Breast epithelium (tissue), 4 donors: ENCODE data around the gene RBFOX1. TPM values are rescaled to one million over a fixed set of nuclear protein-coding genes. Genes with fewer than 3 reads are reported as not detected.

Experiments
- DNase-seq, 2 donors: peaks; one replicate each; pipeline ENCODE4 v3.0.0-alpha.2; 2019; ENCODE audit warnings: low spot score in 2 of 2
- H3K27ac ChIP-seq, 2 donors: fragments of 200-600 bp; sonication (generic) in 1 of 2; one replicate each; pipeline ENCODE4 v1.5.1; 2016 to 2019; ENCODE audit warnings: mild to moderate bottlenecking in 1 of 2
- H3K27me3 ChIP-seq, 2 donors: fragments of 200-600 bp; sonication (generic) in 1 of 2; one replicate each; pipeline versions ENCODE4 v1.5.1 to v1.6.0; 2017 to 2019; ENCODE audit warnings: control low read depth in 1 of 2, mild to moderate bottlenecking in 1 of 2
- H3K36me3 ChIP-seq: fragments of 200-600 bp; one replicate; pipeline ENCODE4 v1.5.1; 2019
- H3K4me1 ChIP-seq, 2 donors: fragments of 200-600 bp; sonication (generic); one replicate each; pipeline ENCODE4 v1.5.1; 2016 to 2019; ENCODE audit warnings: control low read depth in 1 of 2
- H3K4me3 ChIP-seq, 3 donors: fragments of 200-600 bp; sonication (generic); 1 replicate in 2 of 3; 2 replicates in 1 of 3; pipeline ENCODE4 v1.5.1; 2016 to 2019; ENCODE audit warnings: mild to moderate bottlenecking in 3 of 3, moderate library complexity in 2 of 3
- H3K9me3 ChIP-seq, 2 donors: fragments of 200-600 bp; sonication (generic) in 1 of 2; one replicate each; pipeline ENCODE4 v1.5.1; 2016 to 2019; ENCODE audit warnings: control low read depth in 1 of 2
- POLR2A ChIP-seq: fragments of 450-650 bp; IDR thresholded peaks from one replicate; pipeline ENCODE4 v1.6.1; 2016; ENCODE audit warnings: antibody characterized with exemption, mild to moderate bottlenecking, moderate library complexity
- POLR2AphosphoS5 ChIP-seq, 3 donors: sonication (generic); formaldehyde crosslinking; IDR thresholded peaks; one replicate each; pipeline ENCODE4 v1.6.1; 2017; ENCODE audit warnings: antibody characterized with exemption in 3 of 3
- intact Hi-C: fragments of 100-400 bp; cut with DNase I; formaldehyde crosslinking; loops from one replicate; pipeline ENCODE4 v1.15.1; 2023; ENCODE audit warnings: low total_unique reads
- total RNA-seq, 3 donors: library from RNA; depleted of rRNA; stranded (reverse); fragments of >200 nt; gene quantifications; one replicate each; pipeline ENCODE4 v1.1.0, GENCODE V29; 2016
- TF ChIP-seq, protein P1 (sequence below), 3 donors: fragments of 450-650 bp; IDR thresholded peaks; one replicate each; pipeline ENCODE4 v1.5.1; 2016 to 2017; ENCODE audit warnings: antibody characterized with exemption in 3 of 3, mild to moderate bottlenecking in 3 of 3, moderate library complexity in 3 of 3

The RBFOX1 gene
- total RNA-seq, 3 donors from 2014 or later = 0.29 TPM; not detected in 2

- Histone ChIP-seq H3K27me3 (no peaks in the 10 kb centered on the region), H3K4me1 (no peaks in the 10 kb centered on the region), H3K4me3 (no peak overlapping the region), H3K9me3 (no peaks in the 10 kb centered on the region), H3K36me3 (no peaks in the 10 kb centered on the region), H3K27ac (no peak overlapping the region)
- DNase-seq = no peak
- no peak for TF ChIP-seq POLR2A
- TF ChIP-seq POLR2AphosphoS5 (IDR thresholded peaks at IDR 0.05) = no peak
- TF ChIP-seq, protein P1, sequence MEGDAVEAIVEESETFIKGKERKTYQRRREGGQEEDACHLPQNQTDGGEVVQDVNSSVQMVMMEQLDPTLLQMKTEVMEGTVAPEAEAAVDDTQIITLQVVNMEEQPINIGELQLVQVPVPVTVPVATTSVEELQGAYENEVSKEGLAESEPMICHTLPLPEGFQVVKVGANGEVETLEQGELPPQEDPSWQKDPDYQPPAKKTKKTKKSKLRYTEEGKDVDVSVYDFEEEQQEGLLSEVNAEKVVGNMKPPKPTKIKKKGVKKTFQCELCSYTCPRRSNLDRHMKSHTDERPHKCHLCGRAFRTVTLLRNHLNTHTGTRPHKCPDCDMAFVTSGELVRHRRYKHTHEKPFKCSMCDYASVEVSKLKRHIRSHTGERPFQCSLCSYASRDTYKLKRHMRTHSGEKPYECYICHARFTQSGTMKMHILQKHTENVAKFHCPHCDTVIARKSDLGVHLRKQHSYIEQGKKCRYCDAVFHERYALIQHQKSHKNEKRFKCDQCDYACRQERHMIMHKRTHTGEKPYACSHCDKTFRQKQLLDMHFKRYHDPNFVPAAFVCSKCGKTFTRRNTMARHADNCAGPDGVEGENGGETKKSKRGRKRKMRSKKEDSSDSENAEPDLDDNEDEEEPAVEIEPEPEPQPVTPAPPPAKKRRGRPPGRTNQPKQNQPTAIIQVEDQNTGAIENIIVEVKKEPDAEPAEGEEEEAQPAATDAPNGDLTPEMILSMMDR (IDR thresholded peaks at IDR 0.05) = no peak
- intact Hi-C loops = no loop called here
Observed at GRCh38 chr16:7369204-7369603, 36.6 kb downstream of the RBFOX1 start.

DNA sequence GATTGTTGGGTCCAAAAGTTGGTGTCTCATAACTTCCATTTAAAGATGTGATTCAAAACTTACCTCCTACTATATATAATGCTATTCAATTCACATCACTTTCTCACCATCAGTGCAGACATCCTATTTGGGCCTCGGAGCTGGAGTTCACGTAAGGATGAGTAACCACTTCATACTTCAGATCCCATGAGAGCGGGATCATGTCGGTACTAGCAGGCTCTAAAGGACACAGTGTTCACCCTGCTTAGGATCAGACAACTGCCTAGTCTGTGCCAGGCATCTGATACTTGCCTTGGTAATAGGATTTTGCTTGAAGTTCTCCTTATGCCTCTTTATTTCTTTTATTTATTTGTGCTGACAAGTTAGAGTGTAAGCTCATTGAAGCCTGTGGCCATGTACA, 39.5 kb downstream of the RBFOX1 start:
- H3K4me1 ChIP-seq = no peaks in the 10 kb centered on the region
- H3K27ac ChIP-seq = no peak overlapping the region
- H3K4me3 ChIP-seq = no peak overlapping the region
- H3K9me3 ChIP-seq = no peaks in the 10 kb centered on the region
- no peak for DNase-seq
- intact Hi-C loops = no loop called here
- no peaks in the 10 kb centered on the region for H3K36me3 ChIP-seq
- no peak for TF ChIP-seq POLR2A
- H3K27me3 ChIP-seq = no peaks in the 10 kb centered on the region

- Histone ChIP-seq H3K4me3 (no peak overlapping the region), H3K27ac (no peak overlapping the region), H3K9me3 (no peaks in the 10 kb centered on the region), H3K27me3 (no peaks in the 10 kb centered on the region), H3K36me3 (no peaks in the 10 kb centered on the region), H3K4me1 (no peaks in the 10 kb centered on the region)
- intact Hi-C loops = no loop called here
- DNase-seq = no peak
- no peak for TF ChIP-seq POLR2A
- no peak for TF ChIP-seq POLR2AphosphoS5 (IDR thresholded peaks at IDR 0.05)
- TF ChIP-seq, protein P1 (IDR thresholded peaks at IDR 0.05) = no peak
Observed at GRCh38 chr16:7373776-7374175, 41.1 kb downstream of the RBFOX1 start.

DNA sequence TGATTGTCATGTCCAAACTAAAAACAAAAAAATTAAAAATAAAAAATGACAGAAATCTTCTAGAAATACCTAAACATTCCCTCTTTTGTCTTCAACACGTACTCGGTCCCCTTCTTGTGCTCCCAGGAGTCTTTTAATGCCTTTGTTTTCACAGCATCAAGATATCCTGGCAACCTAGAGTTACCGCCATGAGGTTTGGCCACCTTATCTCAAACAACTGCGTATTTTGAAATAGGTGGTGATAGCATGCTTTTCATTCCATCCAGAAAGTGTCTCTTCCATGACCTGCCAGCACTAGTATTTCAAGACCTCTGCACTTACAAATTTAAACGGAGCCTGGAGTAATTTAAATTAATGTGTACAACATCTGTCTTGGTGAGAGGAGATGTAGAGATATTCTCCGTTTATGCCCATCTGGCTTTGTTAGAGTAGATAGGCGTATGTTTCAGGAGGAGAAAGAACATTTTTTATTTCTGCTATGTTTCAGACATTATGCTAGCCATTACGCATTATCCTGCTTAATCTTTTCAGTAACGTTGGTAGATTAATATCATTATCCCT, 42.0 kb downstream of the RBFOX1 start:
- Histone ChIP-seq H3K36me3 (no peaks in the 10 kb centered on the region), H3K27ac (no peak overlapping the region), H3K4me1 (no peaks in the 10 kb centered on the region), H3K27me3 (no peaks in the 10 kb centered on the region), H3K4me3 (no peak overlapping the region), H3K9me3 (no peaks in the 10 kb centered on the region)
- TF ChIP-seq POLR2AphosphoS5 (IDR thresholded peaks at IDR 0.05) = no peak
- intact Hi-C loops = no loop called here
- no peak for DNase-seq

GRCh38 chr16:7376227-7376626, 43.6 kb downstream of the RBFOX1 start:
- intact Hi-C loops = loop anchor here (1.0 kb wide), 1 partner anchor 12 kb away; no protein-coding TSS in a partner anchor
- H3K4me3 ChIP-seq = no peak overlapping the region
- no peak overlapping the region for H3K27ac ChIP-seq
- DNase-seq = no peak
- H3K36me3 ChIP-seq = no peaks in the 10 kb centered on the region
- no peaks in the 10 kb centered on the region for H3K4me1 ChIP-seq
- no peaks in the 10 kb centered on the region for H3K9me3 ChIP-seq
- no peak for TF ChIP-seq POLR2AphosphoS5 (IDR thresholded peaks at IDR 0.05)
- TF ChIP-seq POLR2A = no peak
- TF ChIP-seq, protein P1 (IDR thresholded peaks at IDR 0.05) = no peak
- H3K27me3 ChIP-seq = no peaks in the 10 kb centered on the region

- H3K4me1 ChIP-seq = no peaks in the 10 kb centered on the region
- H3K36me3 ChIP-seq = no peaks in the 10 kb centered on the region
- H3K4me3 ChIP-seq = no peak overlapping the region
- intact Hi-C loops = no loop called here
- H3K9me3 ChIP-seq = no peaks in the 10 kb centered on the region
- DNase-seq = no peak
- TF ChIP-seq POLR2AphosphoS5 (IDR thresholded peaks at IDR 0.05) = no peak
- TF ChIP-seq, protein P1 (IDR thresholded peaks at IDR 0.05) = no peak
- no peak for TF ChIP-seq POLR2A
- no peaks in the 10 kb centered on the region for H3K27me3 ChIP-seq
- H3K27ac ChIP-seq = no peak overlapping the region
Observed at GRCh38 chr16:7377231-7377630, 44.6 kb downstream of the RBFOX1 start.
